Mesothelial cell of epicardium (in vitro differentiated cells): ENCODE data around the gene HTRA3. TPM values are rescaled to one million over a fixed set of nuclear protein-coding genes. Genes with fewer than 3 reads are reported as not detected.

Experiments
- DNase-seq, 2 experiments: peaks; one replicate each; pipeline ENCODE4 v3.0.0; 2021; ENCODE audit warnings: low spot score in 2 of 2; ENCODE audit not compliant: unreplicated experiment in 2 of 2
- H3K27ac Mint-ChIP-seq: 2 replicates; pipeline ENCODE4 v1.8.0; 2021; ENCODE audit warnings: mixed read lengths
- H3K27me3 Mint-ChIP-seq: 2 replicates; pipeline ENCODE4 v1.8.0; 2021; ENCODE audit warnings: low read depth, mixed read lengths
- H3K36me3 Mint-ChIP-seq: 2 replicates; pipeline ENCODE4 v1.8.0; 2021; ENCODE audit warnings: mixed read lengths
- H3K4me1 Mint-ChIP-seq: 2 replicates; pipeline ENCODE4 v1.8.0; 2021; ENCODE audit warnings: mixed read lengths
- H3K4me3 Mint-ChIP-seq: 2 replicates; pipeline ENCODE4 v1.8.0; 2021; ENCODE audit warnings: mild to moderate bottlenecking, moderate library complexity, mixed read lengths
- H3K9me3 Mint-ChIP-seq: 2 replicates; pipeline ENCODE4 v1.8.0; 2021; ENCODE audit warnings: mixed read lengths
- total RNA-seq: library from RNA; stranded (reverse); gene quantifications from 3 replicates; pipeline ENCODE4 v1.2.1, GENCODE V29; 2021
- TF ChIP-seq, protein P1 (sequence below): fragments of 200-600 bp; sonication (generic); IDR thresholded peaks from one replicate; pipeline ENCODE4 v1.5.0; 2021; ENCODE audit warnings: antibody characterized with exemption; ENCODE audit not compliant: unreplicated experiment

Gene HTRA3
- total RNA-seq, 1 donor from 2014 or later = 26.2 TPM

DNA sequence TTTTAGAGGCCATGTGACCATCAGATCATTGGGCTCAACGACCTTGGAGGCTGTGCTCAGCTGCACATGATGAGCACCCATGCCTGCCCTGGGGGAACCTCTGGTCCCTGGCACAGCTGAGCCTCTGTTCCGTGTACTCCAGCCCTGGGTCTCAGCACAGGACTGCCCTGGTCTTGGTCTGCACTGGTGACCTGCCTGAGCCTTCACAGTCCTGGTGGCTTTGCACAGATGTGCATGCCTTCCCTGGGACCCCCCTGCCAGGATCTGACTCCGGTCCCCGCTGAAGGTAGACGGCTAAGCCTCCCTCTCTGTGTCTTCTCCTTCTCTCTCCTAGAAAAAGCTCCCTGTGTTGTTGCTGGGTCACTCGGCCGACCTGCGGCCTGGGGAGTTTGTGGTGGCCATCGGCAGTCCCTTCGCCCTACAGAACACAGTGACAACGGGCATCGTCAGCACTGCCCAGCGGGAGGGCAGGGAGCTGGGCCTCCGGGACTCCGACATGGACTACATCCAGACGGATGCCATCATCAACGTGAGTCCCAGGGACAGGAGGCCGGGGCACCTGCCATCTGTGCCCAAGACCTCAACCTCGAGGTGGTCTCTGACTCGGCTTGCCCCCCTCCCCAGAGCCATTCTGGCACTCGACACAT is 21.6 kb downstream of the HTRA3 start:
- Mint-ChIP-seq H3K27ac (no peak overlapping the region), H3K36me3 (peaks cover 5% of the 10 kb centered on the region), H3K4me3 (no peak overlapping the region), H3K27me3 (no peaks in the 10 kb centered on the region), H3K4me1 (no peaks in the 10 kb centered on the region), H3K9me3 (peaks cover 5% of the 10 kb centered on the region)
- TF ChIP-seq, protein P1, sequence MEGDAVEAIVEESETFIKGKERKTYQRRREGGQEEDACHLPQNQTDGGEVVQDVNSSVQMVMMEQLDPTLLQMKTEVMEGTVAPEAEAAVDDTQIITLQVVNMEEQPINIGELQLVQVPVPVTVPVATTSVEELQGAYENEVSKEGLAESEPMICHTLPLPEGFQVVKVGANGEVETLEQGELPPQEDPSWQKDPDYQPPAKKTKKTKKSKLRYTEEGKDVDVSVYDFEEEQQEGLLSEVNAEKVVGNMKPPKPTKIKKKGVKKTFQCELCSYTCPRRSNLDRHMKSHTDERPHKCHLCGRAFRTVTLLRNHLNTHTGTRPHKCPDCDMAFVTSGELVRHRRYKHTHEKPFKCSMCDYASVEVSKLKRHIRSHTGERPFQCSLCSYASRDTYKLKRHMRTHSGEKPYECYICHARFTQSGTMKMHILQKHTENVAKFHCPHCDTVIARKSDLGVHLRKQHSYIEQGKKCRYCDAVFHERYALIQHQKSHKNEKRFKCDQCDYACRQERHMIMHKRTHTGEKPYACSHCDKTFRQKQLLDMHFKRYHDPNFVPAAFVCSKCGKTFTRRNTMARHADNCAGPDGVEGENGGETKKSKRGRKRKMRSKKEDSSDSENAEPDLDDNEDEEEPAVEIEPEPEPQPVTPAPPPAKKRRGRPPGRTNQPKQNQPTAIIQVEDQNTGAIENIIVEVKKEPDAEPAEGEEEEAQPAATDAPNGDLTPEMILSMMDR = no peak
- DNase-seq = no peak

- H3K27ac Mint-ChIP-seq = no peak overlapping the region
- H3K4me1 Mint-ChIP-seq = no peaks in the 10 kb centered on the region
- H3K4me3 Mint-ChIP-seq = no peak overlapping the region
- TF ChIP-seq, protein P1 = no peak
- DNase-seq = no peak
- H3K36me3 Mint-ChIP-seq = peaks cover 5% of the 10 kb centered on the region
- no peaks in the 10 kb centered on the region for H3K27me3 Mint-ChIP-seq
- peaks cover 5% of the 10 kb centered on the region for H3K9me3 Mint-ChIP-seq
Measured at GRCh38 chr4:8291701-8292477, 22.3 kb downstream of the HTRA3 start.

DNA sequence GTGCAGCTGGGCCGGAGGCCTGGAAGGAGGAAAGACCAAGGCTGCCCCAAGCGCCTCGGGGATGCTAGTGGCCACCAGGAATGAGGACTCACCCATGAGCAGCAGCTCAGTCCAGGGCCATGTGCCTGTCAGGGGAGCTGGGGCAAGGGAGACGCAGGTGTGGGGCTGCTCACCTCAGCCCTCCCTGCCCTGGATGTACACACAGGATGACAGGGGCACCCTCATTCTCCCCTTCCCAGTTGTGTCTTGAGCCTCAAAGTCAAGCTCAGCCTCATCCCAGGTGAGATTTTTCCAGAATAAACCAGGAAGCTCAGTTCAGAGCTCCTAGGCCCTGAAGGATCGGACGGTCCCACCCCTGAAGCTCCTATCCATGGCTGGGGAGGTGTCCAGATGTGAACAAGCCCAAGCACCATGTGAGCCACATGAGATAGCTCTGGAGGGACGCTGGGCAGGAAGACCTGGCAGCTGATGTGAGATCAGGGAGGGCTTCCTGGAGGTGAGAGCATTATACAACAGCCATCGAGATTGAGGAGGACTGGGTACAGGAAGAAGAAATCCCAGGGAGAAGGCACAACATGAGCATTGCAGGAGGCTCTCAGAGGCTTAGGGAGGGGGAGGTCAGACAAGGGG is 23.0 kb downstream of the HTRA3 start:
- no peak for DNase-seq
- TF ChIP-seq, protein P1 = no peak
- H3K36me3 Mint-ChIP-seq = peaks cover 5% of the 10 kb centered on the region
- H3K4me1 Mint-ChIP-seq = no peaks in the 10 kb centered on the region
- H3K27me3 Mint-ChIP-seq = no peaks in the 10 kb centered on the region
- no peak overlapping the region for H3K27ac Mint-ChIP-seq
- H3K9me3 Mint-ChIP-seq = peaks cover 5% of the 10 kb centered on the region
- H3K4me3 Mint-ChIP-seq = no peak overlapping the region

DNA sequence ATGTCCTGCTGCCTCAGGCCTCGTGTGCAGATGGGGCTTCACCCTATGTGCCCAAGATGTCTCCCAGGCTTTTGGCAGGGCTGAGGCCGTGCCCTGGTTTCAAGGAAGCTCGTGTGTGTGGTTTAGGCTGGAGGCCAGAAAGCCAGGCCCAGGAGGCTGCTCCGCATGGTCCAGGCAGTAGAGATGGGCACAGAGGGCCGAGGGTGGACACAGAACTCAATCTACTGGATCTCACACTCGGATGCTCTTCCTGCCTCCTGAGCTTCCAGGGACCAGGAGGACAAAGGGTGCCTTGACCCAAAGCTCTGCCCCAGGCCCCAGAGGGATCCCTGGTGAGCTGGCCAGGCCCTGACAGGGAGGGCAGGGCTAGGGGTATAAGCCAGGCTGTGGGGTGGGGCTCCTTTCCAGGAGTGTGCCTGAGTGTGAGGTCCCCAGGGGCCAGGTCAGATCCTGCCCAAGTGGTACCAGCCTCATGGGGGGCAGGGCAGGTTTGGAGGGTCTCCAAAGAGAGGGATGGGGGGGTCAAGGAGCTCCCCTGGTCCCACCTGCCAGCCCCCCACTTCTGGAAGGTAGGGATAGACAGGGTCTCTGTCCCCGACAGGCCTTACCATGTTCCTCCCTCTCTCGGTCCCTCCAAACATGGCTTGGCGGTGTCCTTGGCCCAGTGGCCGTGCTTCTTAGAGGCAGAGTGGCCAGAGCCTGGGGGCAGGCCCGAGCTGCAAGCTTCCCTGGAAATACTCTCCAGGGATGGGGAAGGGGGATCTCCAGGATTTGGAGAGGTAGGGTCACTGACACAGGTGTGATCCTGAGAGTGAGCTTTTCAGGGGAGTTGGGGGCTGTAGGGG is 23.8 kb downstream of the HTRA3 start:
- no peak for DNase-seq
- Mint-ChIP-seq H3K27ac (no peak overlapping the region), H3K27me3 (no peaks in the 10 kb centered on the region), H3K36me3 (peaks cover 5% of the 10 kb centered on the region), H3K4me3 (no peak overlapping the region), H3K4me1 (peaks cover 3% of the 10 kb centered on the region), H3K9me3 (peaks cover 5% of the 10 kb centered on the region)
- TF ChIP-seq, protein P1 = no peak

DNA sequence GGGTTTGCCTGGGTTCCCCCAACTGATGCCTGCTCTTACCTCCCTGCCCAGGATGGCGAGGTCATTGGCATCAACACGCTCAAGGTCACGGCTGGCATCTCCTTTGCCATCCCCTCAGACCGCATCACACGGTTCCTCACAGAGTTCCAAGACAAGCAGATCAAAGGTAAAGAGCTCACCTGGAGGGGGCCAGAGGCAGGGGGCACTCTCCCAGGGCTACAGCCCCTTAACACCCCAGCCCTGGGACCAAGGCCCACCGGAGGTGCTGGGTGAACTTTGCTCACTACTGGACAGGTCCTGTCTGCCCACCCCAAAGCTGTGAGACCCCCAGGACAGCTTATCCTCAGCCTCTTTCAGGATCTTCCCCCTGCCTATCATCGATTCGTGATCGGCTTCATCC is 24.5 kb downstream of the HTRA3 start:
- TF ChIP-seq, protein P1 = no peak
- Mint-ChIP-seq H3K36me3 (peaks cover 5% of the 10 kb centered on the region), H3K4me3 (no peak overlapping the region), H3K4me1 (peaks cover 3% of the 10 kb centered on the region), H3K27ac (no peak overlapping the region), H3K9me3 (peaks cover 5% of the 10 kb centered on the region), H3K27me3 (no peaks in the 10 kb centered on the region)
- no peak for DNase-seq
